NCI-H2029 treated with DMSO at 0.1 percent for 48 hours (cell line): Measurements from ENCODE around the gene CD164L2.
A peak's percentile ranks its signal among the peaks of the same experiment; 100 is the strongest.
"Not testable (repeated sequence)": the region's sequence is repeated elsewhere in the genome, so short reads cannot be mapped to it uniquely, and the experiment has no call there.

ENCODE experiments used
- DNase-seq: peaks from one replicate; lab custom pipeline; 2025; lab: John Stamatoyannopoulos, UW

Gene CD164L2

DNA sequence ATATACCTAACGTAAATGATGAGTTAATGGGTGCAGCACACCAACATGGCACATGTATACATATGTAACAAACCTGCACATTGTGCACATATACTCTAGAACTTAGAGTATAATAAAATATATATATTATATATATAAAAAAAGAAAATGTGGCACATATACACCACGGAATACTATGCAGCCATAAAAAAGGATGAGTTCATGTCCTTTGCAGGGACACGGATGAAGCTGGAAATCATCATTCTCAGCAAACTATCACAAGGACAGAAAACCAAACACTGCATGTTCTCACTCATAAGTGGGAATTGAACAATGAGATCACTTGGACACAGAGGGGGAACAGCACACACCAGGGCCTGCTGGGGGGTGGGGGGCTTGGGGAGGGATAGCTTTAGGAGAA, 1.7 kb upstream of the CD164L2 start:
- not testable (repeated sequence) for DNase-seq

DNA sequence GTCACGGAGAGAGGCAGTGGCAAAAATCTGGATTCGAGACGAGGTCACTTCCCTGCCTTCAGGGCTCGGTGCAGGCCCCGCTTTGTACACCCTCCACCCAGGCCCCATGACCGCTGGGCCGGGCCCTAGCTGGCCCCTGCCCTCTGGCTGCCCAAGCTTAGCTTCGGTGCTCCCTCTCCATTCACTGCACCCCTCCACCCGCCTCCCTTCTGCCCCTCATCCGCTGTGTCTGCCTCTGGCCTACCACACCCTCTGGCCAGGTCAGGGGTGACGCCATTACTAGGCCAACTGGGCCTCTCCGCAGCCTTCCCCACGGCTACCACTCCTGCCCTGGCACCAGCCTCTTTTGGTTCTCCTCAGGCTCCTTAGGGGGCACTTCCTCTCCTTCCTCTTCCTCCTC, 528 bp upstream of the CD164L2 start:
- no peak for DNase-seq

DNA sequence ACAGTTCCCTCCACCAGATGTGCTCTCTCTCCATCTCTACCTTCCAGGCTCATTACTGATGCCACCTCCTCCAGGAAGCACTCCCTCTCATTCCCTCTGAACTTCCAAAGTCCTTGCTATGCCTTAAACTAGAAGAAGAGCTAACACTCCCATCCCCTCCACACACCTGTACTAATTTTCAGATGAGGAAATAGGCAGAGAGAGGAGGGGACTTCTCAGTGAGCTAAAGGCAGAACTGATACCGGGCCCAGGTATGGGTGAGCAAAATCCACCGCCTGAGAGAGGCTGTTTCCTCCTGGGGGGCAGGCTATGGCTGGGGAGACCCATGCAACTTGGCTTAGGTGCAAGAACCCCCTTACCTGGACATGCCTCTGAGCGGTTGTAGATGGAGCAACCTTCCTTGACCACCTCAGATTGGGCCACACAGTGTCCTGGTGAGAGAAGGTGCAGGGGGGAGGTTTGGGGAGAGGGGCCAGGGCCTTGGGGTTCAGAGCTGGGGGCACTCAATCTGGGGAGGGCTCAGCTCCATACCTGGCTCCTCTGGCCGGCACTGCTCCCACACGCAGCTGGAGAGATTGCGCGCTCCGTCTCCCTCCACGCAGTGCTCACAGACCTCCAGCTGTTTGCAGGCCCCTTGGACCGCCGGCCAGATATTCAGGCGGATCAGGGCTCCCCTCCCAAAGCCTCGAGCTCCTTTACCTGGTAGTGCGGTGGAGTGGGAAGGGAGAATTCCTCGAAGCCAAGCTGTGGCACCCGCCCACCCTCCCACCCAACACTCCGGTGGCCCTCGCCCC, 967 bp downstream of the CD164L2 start:
- no peak for DNase-seq

DNA sequence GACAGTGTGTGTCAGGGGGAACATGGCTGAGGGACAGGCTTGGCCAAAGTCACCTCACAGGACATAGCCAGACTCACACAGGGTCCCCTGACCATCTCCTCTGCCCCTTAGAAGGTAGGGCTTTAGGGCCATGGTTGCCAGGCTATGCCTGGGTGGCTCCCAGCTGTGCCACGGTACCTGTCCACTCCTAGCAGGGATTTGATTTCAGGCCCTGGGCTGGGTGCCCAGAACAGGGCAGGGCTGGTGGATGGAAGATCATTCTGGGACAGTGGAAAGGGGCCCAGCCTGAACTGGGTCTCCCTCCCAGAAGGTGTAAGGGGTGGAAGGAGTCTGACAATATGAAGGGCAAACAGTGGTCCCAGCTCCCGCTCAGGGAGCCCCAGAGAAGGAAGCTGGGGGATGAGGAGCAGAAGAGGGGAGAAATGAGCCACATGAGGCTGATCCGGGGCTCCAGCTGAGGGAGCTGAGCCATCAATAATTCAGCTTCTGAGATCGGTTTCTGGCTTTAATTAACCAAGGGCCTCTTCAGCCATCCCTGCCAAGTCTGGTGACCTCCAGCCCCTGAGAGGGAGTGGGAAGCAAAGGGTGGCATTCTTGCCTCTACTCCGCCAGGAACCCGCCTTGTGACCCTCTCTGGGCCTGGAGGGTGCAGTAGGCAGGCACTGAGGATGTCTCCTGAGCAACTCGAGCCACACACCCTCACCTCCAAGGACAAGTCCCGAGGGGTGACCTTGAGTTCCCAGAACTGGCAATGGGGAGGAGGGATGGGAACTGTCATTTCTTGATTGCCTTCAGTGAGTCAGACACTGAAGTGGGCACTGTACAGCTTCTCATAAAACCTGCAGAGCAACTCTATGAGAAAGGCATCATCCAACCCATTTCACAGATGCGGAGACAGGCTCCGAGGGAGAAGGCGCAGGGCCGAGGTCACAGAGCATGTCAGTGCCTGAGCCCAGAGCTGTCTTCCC, 2.1 kb downstream of the CD164L2 start:
- DNase-seq, result no peak

DNA sequence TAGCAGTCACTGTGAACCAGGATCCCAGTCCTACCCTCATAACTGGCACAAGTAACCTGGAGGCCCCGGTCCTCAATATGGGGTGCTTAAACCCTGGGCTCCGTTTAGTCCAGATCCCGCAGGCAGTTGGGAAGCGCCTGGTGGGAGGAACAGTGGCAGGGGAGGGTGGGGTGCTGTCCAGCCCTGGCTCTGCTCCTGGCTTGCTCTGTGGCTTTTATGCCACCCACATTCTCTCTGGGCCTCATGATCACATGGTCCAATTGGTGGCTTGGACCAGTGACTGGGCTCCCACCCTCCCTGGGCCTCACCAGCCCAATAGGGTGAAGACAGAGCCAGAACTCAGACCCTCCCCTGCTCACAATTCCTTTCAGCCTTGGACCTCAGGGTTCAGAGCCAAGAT, 2.9 kb downstream of the CD164L2 start:
- no peak for DNase-seq

DNA sequence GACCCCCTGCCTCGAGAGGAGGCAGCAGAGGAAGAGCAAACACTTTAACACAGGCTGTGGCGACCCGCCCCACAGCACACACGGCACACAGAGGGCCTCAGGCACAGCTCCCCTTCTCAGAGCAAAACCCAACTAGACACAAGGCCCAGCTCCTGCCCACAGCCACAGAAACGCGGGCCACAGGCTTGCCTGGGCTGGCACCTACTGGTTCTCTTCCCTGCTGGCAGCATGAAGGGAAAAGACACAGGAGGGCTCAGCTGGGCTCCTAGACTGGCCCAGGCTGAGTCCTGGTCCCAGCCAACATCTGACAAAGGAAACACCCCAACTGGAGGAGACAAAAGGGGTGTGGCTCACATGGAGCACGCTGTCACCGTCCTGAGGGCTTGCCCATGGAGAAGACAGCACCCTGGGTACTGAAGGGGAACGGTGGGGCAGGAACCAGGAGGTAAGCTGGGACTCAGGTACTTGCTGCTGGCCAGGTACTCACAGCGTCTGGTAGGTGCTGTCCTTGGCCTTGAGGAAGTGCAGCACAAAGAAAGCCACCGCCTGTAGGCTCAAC, 3.5 kb downstream of the CD164L2 start:
- DNase-seq, result no peak

DNA sequence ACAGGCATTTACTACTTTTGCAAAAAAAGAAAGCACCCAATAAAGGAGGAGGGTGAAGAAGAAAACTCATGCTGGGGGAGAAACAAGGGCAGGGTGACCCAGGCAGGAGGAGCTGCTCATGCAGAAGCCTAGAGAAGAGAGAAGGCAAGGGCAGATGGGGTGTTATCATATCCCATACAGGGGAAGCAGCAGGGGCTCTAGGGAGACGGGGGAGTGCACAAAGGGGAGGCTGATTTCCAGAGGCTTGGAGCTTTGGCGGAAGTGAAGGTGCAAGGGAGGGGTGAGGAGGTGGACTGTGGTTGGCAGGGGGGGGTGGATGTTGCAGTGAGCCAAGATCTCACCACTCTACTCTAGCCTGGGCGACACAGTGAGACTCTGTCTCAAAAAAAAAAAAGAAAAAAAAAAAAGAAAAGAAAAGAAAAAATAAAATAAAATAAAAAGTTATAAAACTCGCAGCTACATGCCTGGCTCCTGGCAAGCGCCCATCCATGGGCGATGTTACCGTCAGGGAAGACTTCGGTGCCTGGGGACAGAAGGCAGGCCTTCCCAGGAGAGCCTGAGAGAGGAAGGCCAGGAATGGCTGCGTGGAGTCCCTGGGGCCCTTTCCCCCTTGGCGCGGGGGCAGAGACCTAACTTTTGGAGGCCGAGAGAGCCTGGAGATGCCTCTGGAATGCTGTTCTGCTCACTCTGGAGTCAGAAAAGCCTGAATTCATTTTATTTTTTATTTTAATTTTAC, 5.2 kb downstream of the CD164L2 start:
- no peak for DNase-seq

DNA sequence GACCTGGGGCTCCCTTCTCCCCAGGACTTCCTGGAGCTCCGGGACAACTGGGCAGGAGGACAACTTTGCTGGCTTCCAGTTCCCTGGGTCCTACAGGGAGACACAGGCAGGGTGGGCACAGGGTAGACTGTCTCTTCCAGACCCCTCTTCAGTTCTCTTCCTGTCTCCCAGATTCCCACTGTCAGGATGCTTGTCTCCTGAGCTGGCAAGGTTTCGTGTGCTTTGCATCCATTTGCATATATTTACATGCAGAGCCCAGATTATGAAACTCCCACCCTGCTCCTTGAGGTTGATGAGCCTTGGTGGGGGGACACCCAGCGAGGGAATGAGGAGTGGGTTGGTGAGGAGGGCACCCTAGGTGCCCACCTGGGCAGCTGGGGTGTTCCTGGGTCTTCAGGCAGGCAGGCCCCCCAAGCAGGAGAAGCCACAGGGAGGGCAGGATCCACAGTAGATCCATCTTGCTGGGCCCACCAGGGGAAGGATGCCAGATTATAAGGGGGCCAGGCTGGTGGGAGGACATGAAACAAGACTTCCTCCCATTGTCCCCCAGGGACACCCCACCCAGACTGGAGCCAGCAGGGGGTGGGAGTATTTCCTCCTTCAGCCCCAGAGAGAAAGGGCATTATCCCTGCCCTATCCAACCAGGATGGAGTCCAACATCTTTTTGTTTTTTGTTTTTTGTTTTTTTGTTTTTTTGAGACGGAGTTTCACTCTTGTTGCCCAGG, 8.6 kb downstream of the CD164L2 start, which contains the start of gene FCN3:
FCN3 (minus strand) TSS at position 463 of the 725 bp plus-strand sequence; CDS start at position 457, 6 bp downstream.
- DNase-seq, result no peak

DNA sequence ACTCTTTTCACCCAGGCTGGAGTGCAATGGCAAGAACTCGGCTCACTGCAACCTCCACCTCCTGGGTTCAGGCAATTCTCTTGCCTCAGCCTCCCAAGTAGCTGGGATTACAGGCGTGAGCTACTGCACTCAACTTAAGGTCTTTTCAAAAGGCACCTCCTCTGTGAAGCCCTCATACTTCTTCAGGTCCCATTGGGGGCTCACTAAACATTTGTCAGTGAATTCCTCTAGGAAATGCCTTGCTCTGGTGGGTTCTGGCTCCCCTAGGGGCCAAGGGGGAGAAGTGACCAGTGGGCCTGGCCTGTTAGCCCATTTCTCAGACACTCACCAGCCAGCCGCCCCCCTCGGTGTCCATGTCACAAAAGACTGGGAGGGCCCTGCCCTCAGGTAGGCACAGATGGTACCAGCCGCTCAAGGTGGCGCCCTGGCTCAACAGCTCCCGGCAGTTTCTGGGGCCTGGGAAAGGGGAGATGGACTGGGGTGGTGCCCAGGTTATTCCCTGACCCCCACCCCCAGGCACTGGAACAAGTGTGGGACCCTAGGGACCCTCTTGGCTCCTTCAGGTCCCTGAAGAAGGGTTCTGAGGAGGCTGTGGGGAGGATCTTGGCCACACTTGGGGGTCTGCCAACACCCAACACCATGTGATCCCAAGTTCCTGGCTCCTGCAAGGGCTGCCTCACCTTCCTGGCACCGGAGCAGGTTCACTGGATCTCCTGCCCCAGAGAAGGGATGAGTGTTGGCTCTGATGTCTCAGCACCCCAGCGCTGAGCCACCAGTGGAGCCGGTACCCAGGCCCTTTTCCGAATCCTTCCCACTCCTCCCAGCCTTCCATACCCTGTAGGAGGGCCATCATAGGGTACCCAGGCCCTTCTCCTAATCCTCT, 10.1 kb downstream of the CD164L2 start:
- no peak for DNase-seq

DNA sequence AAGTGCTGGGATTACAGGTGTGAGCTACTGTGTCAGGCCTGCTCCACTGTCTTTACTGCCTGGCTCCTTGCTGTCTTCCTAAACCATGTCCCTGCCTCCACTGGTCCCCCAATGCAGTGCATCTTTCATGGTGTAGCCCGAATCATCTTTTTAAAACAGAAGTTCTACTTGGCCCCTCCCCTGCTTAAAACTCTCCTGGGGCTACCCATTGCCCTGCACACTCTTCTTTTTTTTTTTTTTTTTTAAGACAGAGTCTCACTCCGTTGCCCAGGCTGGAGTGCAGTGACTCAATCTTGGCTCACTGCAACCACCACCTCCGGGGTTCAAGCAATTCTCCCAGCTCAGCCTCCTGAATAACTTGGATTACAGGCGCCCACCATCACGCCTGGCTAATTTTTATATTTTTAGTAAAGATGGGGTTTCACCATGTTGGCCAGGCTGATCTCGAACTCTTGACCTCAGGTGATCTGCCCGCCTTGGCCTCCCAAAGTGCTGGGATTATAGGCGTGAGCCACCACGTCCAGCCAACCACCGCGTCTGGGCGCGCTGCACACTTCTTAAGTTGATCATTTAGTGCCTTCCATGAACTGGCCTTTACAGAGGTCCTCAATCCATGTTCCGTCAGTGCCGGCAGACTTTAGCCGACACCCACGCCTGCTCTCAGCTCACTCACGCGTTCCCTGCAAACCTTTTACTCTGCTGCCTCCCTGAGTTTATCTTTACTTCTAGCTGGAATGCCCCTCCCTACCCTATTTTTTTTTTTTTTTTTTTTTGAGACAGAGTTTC, 10.9 kb downstream of the CD164L2 start:
- DNase-seq, result no peak

DNA sequence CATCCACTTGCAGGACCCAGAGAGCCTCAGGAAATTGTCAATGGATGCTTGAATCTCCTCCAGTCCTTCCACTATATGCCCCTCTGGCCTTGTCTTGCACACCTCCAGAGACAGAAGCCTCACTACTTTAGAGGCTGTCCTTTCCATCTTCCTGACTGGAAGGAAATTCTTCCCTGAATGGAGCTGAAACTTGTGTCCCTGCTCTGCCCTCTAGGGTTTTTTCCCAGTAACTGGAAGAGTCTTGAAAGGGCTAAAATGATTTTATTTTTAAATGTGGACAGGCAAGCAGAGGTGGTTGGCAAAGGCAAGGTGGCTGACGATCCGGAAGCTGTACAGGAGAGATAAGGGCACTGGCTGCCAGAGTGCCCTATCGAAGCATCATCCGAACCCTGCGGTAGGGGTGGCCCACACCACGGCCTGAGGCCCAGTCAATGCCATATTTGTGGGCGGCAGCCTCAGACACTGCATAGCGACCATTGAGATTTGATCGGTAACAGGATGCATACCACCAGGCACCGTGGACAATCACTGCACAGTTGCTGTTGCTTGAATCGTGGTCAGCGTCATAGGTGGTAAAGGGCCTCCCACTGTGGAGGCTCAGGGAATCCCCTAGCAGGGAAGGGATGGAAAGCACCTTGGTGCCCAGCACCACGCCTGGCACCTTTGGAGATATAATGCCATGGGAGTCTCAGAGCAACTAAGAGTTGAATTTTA, 14.1 kb downstream of the CD164L2 start:
- DNase-seq, result no peak

DNA sequence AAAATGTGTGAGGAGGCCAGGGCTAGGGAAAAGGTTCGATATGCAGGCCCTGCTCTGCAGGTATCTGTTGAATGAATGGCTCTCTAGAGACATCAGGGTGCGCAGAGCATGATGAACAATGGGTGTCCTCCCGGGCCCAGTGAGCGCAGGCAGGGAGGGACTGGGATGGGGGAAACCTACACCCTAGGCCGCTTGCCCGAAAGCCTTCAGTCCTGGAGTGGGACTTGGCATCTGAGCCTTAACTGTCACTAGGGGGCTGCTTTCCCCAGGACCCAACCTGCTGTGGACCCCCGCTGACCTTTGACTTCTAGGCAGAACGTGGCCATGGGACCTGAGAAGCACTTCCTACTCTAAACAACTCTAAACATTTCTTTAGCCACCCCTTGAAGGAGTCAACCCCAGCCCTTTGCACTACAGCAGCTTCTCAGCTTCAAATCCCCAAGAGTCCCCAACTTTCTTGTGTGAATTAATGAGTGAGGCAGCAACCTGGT, 15.9 kb downstream of the CD164L2 start:
- DNase-seq, result no peak

DNA sequence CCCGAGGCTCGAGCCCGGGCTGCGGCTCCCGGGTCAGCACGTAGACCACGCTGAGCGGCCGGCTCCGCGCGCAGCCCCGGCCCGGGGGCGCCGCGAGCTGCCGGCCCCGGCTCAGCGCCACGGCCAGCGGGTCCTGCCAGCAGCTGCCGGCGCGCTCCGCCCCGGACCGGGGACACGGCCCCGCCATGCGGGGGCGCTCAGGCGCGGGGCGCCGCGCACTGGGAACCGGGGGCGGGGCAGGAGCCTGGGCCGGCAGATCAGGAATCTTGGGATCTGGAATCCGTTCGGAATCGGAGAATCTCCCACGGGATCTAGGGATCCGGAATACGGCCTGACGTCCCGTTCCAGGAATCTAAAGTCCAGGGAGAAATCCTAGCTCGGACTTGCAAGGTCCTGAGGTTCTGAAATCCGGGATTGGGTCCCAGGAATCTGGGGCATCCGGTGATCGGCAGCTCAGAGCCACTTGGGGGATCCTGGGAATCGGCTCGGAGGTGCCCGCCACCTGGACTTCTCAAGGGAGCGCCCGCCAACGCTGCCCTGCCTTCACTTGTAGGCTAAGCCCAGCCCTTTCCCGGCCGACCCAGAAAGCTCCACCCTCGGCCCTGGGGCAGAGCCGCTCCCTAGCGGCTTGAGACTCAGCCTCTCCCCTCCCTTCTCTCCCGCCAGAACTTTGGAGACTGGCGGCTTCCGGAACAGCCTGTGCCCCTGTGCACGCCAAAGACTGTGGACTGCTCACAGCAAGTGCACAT, 16.5 kb downstream of the CD164L2 start, which contains the start of gene MAP3K6:
MAP3K6 (minus strand) TSS at position 551 of the 749 bp plus-strand sequence; CDS start at position 187, 364 bp downstream.
- peak; percentile 19 for DNase-seq

DNA sequence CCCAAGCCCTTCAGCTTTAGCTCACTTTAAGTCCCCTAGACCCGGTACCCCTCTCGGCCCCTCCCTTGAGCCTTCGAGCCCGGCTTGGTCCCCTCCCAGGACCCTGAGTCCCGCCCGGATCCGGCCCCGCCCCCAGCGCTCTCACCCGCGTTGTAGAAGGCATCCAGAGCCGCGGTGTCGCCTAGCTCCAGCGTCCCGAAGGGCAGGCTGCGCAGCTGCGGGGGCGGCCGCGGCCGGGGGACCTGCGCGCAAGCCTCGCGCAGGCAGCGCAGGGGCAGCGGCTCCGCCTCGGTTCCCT, 17.1 kb downstream of the CD164L2 start:
- no peak for DNase-seq

DNA sequence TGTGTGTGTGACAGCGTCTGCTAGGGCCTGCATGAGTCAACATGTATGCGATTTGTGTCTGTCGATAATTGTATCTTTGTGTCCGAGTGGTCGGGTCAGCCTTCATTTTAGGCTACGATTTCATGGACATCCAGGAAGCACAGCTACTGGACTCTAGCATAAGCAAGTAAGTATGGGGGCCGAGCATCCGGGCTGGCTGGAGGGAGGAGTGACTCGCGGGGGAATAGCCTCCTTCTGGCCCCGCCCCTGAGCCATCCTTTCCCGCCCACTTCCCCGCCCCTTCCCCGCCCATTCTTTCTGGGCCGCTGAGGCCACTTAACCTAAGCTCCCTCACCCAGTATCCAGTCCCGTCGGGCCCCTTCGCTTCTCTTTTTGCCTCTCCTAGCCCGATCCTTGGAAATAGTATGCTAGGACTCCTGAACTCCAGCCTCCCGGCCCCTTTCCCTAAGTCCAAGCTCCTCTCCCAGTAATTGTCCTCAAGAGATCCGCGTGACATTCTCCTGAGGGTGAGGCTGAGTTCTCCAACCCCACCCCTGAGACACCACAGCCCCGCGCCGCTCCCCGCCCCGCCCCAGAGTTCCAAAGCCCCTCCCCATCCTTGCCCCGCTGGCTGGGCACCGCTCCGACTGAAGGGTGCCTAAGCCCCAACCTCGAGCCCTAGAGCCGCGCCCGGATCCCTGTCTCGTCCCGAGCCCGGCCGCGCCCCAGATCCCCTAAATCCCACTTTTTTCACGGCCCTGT, 17.6 kb downstream of the CD164L2 start:
- DNase-seq, result peak; percentile 59

DNA sequence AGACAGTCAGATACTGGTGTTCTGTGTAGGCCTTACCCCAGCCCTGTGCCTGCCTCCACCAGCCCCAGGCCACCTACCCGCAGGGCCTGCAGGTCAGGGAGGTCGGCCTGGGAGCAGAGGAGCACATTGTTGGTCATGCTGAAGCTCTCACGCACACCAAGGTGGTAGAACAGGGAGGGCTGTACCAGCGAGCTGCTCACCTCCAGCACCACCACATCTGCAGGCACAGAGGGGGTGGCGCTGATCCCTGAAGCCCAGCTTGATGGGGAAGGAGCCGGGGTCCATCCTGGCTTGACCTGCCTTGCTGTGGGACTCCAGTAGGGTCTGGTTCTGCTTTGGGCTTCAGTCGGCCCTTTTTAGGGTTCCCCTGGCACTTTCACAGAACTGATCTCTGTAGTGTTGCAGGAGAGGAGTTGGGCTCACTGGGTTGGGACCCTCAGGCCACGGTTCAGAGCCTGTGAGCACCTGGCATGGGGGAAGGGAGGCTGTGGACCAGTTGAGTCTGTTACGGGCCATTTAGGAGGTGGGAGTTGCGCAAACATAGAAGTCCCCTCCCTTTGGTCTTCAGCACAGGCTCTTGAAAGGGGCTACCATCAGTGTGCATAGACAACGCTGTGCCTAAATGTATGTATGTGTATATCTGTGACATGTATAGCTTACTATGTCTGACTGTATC, 18.3 kb downstream of the CD164L2 start:
- no peak for DNase-seq
